A549 (cell line): ENCODE measurements around the gene CTU1.

ENCODE experiments used
- EP300 ChIP-seq, 2 experiments: fragments of >200 bp; sonication (Bioruptor Twin); formaldehyde crosslinking; IDR thresholded peaks; 2 replicates in 1 of 2; 3 replicates in 1 of 2; pipeline ENCODE4 v1.6.1; 2016 to 2017
- MAFK ChIP-seq: fragments of 450-650 bp; IDR thresholded peaks from 2 replicates; pipeline ENCODE4 v1.6.1; 2014; ENCODE audit not compliant: partially characterized antibody
- TF ChIP-seq, protein P1 (sequence below): fragments of >200 bp; sonication (Bioruptor Twin); formaldehyde crosslinking; IDR thresholded peaks from 3 replicates; pipeline ENCODE4 v1.5.1; 2016
- TF ChIP-seq, protein P2 (sequence below): fragments of 450-650 bp; IDR thresholded peaks from 2 replicates; pipeline ENCODE4 v1.6.1; 2014; ENCODE audit warnings: antibody characterized with exemption

DNA sequence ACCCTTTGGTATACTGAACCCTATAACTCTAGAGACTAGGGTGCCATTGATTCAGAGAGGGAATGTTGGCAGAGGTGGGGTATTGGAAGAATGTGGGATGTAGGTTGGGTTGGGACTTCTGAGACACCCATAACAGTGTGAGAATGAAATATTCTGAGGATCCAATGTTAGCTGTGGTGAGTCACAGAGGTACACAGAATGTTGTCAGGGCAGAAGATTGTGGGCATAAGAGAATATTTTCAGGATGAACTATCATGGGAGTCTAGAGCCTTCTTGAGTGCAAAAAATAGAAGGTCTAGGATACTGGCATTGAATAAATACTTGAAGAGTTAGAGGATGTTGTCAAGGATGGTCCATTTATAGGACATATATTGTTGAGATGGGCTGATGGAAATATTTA is 52.3 kb downstream of the CTU1 start:
- TF ChIP-seq EP300 (IDR thresholded peaks at IDR 0.05) (no peak), MAFK (no peak)
- TF ChIP-seq, protein P1, sequence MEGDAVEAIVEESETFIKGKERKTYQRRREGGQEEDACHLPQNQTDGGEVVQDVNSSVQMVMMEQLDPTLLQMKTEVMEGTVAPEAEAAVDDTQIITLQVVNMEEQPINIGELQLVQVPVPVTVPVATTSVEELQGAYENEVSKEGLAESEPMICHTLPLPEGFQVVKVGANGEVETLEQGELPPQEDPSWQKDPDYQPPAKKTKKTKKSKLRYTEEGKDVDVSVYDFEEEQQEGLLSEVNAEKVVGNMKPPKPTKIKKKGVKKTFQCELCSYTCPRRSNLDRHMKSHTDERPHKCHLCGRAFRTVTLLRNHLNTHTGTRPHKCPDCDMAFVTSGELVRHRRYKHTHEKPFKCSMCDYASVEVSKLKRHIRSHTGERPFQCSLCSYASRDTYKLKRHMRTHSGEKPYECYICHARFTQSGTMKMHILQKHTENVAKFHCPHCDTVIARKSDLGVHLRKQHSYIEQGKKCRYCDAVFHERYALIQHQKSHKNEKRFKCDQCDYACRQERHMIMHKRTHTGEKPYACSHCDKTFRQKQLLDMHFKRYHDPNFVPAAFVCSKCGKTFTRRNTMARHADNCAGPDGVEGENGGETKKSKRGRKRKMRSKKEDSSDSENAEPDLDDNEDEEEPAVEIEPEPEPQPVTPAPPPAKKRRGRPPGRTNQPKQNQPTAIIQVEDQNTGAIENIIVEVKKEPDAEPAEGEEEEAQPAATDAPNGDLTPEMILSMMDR, result no peak
- TF ChIP-seq, protein P2, sequence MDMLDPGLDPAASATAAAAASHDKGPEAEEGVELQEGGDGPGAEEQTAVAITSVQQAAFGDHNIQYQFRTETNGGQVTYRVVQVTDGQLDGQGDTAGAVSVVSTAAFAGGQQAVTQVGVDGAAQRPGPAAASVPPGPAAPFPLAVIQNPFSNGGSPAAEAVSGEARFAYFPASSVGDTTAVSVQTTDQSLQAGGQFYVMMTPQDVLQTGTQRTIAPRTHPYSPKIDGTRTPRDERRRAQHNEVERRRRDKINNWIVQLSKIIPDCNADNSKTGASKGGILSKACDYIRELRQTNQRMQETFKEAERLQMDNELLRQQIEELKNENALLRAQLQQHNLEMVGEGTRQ, result no peak
